Measurements from ENCODE around the gene ITGB4.
"Not testable (repeated sequence)": the region's sequence is repeated elsewhere in the genome, so short reads cannot be mapped to it uniquely, and the experiment has no call there.

ITGB4 gene

GRCh38 chr17:75754378-75755204 is 33.3 kb downstream of the ITGB4 start:
- DNase-seq: no peak

GRCh38 chr17:75755205-75755901 is 34.1 kb downstream of the ITGB4 start:
- DNase-seq: no peak

- no peak for DNase-seq
These were observed 34.7 kb downstream of the ITGB4 start for GRCh38 chr17:75755990-75756389.

- no peak for DNase-seq
These were observed 35.3 kb downstream of the ITGB4 start for GRCh38 chr17:75756451-75757085.

- no peak for DNase-seq
These were observed 35.9 kb downstream of the ITGB4 start for GRCh38 chr17:75757086-75757681.

- peak; percentile 13 for DNase-seq
These were observed 37.1 kb downstream of the ITGB4 start for GRCh38 chr17:75758131-75758905.

- no peak for DNase-seq
These were observed 38.2 kb downstream of the ITGB4 start for GRCh38 chr17:75759457-75759856.

- not testable (repeated sequence) for DNase-seq
These were observed 38.9 kb downstream of the ITGB4 start for GRCh38 chr17:75759978-75760640.

GRCh38 chr17:75762513-75763268 is 41.4 kb downstream of the ITGB4 start:
- no peak for DNase-seq

GRCh38 chr17:75763269-75763607 is 42.0 kb downstream of the ITGB4 start:
- DNase-seq: no peak

- DNase-seq: no peak
These were observed 42.6 kb downstream of the ITGB4 start for GRCh38 chr17:75763613-75764416.

GRCh38 chr17:75764417-75764710 is 43.1 kb downstream of the ITGB4 start:
- no peak for DNase-seq

GRCh38 chr17:75764711-75765421 is 43.6 kb downstream of the ITGB4 start, which contains the start of gene GALK1:
GALK1 (minus strand) TSS chr17:75765192; CDS start chr17:75765136, 56 bp downstream.
- DNase-seq: peak; percentile 75

GRCh38 chr17:75765981-75766380 is 44.7 kb downstream of the ITGB4 start:
- DNase-seq: no peak

- DNase-seq: no peak
These were observed 46.6 kb downstream of the ITGB4 start for GRCh38 chr17:75767881-75768280.

GRCh38 chr17:75769536-75769935 is 48.3 kb downstream of the ITGB4 start:
- DNase-seq: peak; percentile 48

GRCh38 chr17:75771334-75772281 is 50.3 kb downstream of the ITGB4 start:
- DNase-seq: peak; percentile 29

- DNase-seq: no peak
These were observed 52.0 kb downstream of the ITGB4 start for GRCh38 chr17:75773121-75773807.

Measured in OCI-M1 (cell line).